RWPE2 (cell line): ENCODE measurements around the gene MRPS15.
A peak's percentile ranks its signal among the peaks of the same experiment; 100 is the strongest.

Source experiments
- ATAC-seq: fragments of 200-7000 bp; cut with Tn5 transposase; 3 replicates; pipeline ENCODE4 v1.9.1; 2021; ENCODE audit warnings: low read depth
- DNase-seq: peaks from one replicate; pipeline ENCODE4 v3.0.0-alpha.2; 2020; ENCODE audit warnings: low spot score
- H3K27ac ChIP-seq: fragments of 450-650 bp; 2 replicates; pipeline ENCODE4 v1.5.1; 2017; ENCODE audit warnings: mild to moderate bottlenecking; ENCODE audit not compliant: poor library complexity, severe bottlenecking
- H3K27me3 ChIP-seq: fragments of 250-450 bp; sonication (Bioruptor Pico); 2 replicates; pipeline ENCODE4 v1.5.1; 2021; ENCODE audit warnings: mild to moderate bottlenecking, moderate library complexity; ENCODE audit not compliant: insufficient read depth, poor library complexity, severe bottlenecking
- H3K36me3 ChIP-seq: fragments of 250-450 bp; sonication (Bioruptor Pico); 2 replicates; pipeline ENCODE4 v1.5.1; 2020; ENCODE audit warnings: low read depth, mild to moderate bottlenecking, moderate library complexity
- H3K4me1 ChIP-seq: fragments of 250-450 bp; sonication (Bioruptor Pico); 2 replicates; pipeline ENCODE4 v1.5.1; 2021; ENCODE audit warnings: mild to moderate bottlenecking, moderate library complexity; ENCODE audit not compliant: insufficient read depth, poor library complexity, severe bottlenecking
- H3K4me3 ChIP-seq: fragments of 250-450 bp; sonication (Bioruptor Pico); 2 replicates; pipeline ENCODE4 v1.5.1; 2021; ENCODE audit warnings: mild to moderate bottlenecking, moderate library complexity; ENCODE audit not compliant: severe bottlenecking
- H3K9me3 ChIP-seq: fragments of 250-450 bp; sonication (Bioruptor Pico); 2 replicates; pipeline ENCODE4 v1.5.1; 2021; ENCODE audit warnings: mild to moderate bottlenecking, moderate library complexity; ENCODE audit not compliant: severe bottlenecking
- CTCF ChIP-seq: fragments of 450-650 bp; IDR thresholded peaks from one replicate; pipeline ENCODE4 v1.5.1; 2017; ENCODE audit warnings: mild to moderate bottlenecking, moderate library complexity; ENCODE audit not compliant: poor library complexity, severe bottlenecking

The MRPS15 gene

GRCh38 chr1:36425791-36426190, 38.4 kb downstream of the MRPS15 start:
- ATAC-seq (peak; percentile 66), DNase-seq (no peak)
- Histone ChIP-seq H3K36me3 (no peaks in the 10 kb centered on the region; the same call in 1 of the 2 replicates), H3K4me1 (no peaks in the 10 kb centered on the region), H3K27ac (no peak overlapping the region), H3K4me3 (no peak overlapping the region), H3K27me3 (no peaks in the 10 kb centered on the region), H3K9me3 (no peaks in the 10 kb centered on the region)
- no peak for TF ChIP-seq CTCF

GRCh38 chr1:36421649-36422048, 42.5 kb downstream of the MRPS15 start:
- TF ChIP-seq CTCF: no peak
- H3K9me3 ChIP-seq: no peaks in the 10 kb centered on the region
- no peak for ATAC-seq
- H3K4me3 ChIP-seq: no peak overlapping the region
- H3K36me3 ChIP-seq: no peaks in the 10 kb centered on the region
- no peaks in the 10 kb centered on the region for H3K4me1 ChIP-seq
- no peak for DNase-seq
- H3K27me3 ChIP-seq: no peaks in the 10 kb centered on the region
- H3K27ac ChIP-seq: no peak overlapping the region

DNA sequence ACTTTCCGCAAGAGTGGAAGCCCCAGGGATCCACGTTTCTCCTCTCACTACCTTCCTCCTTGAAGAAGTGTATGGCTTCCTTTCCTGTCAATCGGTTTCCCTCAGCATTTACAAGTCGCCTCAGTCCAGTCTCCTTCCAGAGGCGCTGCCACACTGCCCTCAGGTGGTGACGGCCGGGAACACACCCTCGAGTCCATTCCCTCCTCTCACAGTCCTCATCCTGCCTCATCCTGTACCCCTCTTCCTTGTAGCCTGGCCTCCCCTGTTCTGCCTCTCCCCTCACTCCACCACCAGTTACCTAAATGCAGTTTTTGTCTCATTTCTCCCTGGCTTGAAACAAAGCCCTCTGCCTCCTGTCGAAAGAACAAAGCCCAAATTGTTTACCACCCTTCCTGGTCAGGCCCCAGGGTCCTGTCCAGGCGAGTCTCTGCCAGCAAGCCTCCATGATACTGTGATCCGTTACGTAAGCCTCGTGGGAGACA, 43.3 kb downstream of the MRPS15 start:
- DNase-seq: no peak
- H3K9me3 ChIP-seq: no peaks in the 10 kb centered on the region
- H3K27me3 ChIP-seq: no peaks in the 10 kb centered on the region
- peak; percentile 94 for TF ChIP-seq CTCF
- peak; percentile 95 for ATAC-seq
- no peaks in the 10 kb centered on the region for H3K36me3 ChIP-seq
- H3K4me3 ChIP-seq: no peak overlapping the region
- no peaks in the 10 kb centered on the region for H3K4me1 ChIP-seq
- no peak overlapping the region for H3K27ac ChIP-seq

DNA sequence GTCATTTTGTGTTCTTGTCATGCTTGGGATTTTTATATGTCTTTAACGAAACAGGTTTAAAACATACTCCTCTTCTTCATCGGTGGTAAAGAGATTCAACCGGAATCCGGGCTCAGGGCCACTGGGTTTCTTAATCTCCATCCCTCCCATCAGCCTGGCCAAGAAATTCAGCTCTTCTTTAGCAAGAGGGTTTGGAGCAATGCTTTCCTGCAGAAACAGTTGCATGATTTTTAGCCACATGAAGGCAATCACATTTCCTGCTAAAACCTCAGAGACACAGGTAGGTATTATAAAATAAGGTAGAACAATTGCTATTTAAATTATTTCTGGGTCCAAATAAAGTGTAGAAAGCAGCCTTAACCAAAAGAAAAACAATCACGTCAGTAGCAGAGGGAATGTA, 43.8 kb downstream of the MRPS15 start:
- Histone ChIP-seq H3K4me3 (no peak overlapping the region), H3K27ac (no peak overlapping the region), H3K9me3 (no peaks in the 10 kb centered on the region), H3K27me3 (no peaks in the 10 kb centered on the region), H3K4me1 (no peaks in the 10 kb centered on the region), H3K36me3 (no peaks in the 10 kb centered on the region)
- DNase-seq (no peak), ATAC-seq (no peak)
- TF ChIP-seq CTCF: no peak

DNA sequence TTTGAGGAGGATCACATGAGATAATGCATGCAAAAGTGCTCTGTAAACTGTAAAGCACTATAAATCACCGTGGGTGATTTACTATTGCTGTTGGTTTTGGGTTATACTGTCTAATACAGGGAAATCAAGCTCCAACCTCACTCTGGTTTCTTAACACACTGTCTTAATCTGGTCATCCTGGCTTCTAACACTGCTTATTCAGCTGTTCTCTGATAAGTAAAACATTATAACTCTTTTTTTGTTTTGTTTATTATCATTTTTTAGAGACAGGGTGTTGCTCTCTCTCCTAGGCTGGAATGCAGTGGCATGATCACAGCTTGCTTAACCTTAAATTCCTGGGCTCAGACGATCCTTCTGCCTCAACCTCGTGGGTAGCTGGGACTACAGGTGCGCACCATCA, 44.6 kb downstream of the MRPS15 start:
- DNase-seq (no peak), ATAC-seq (no peak)
- H3K27me3 ChIP-seq: no peaks in the 10 kb centered on the region
- no peaks in the 10 kb centered on the region for H3K9me3 ChIP-seq
- no peak for TF ChIP-seq CTCF
- H3K27ac ChIP-seq: no peak overlapping the region
- no peaks in the 10 kb centered on the region for H3K4me1 ChIP-seq
- H3K4me3 ChIP-seq: no peak overlapping the region
- H3K36me3 ChIP-seq: no peaks in the 10 kb centered on the region
